Measurements from ENCODE around the gene GRM2.

GRCh38 chr3:51687431-51688205, 19.2 kb upstream of the GRM2 start:
- TF ChIP-seq NR2C2 (CRISPR knock-in tag; IDR thresholded peaks at IDR 0.05): no peak
- TF ChIP-seq CREB1 (CRISPR knock-in tag; IDR thresholded peaks at IDR 0.05): no peak
- no peak for TF ChIP-seq CTCF (IDR thresholded peaks at IDR 0.05)
- no peak for TF ChIP-seq TCF7 (CRISPR knock-in tag; IDR thresholded peaks at IDR 0.05; ENCODE audit: low read depth)
- no peak for TF ChIP-seq IRF2 (CRISPR knock-in tag; IDR thresholded peaks at IDR 0.05; ENCODE audit: borderline replicate concordance, low read depth)
- TF ChIP-seq GABPB1 (CRISPR knock-in tag; IDR thresholded peaks at IDR 0.05): no peak
- no peak for TF ChIP-seq MAX (CRISPR knock-in tag; IDR thresholded peaks at IDR 0.05)
- TF ChIP-seq NFATC4 (CRISPR knock-in tag; IDR thresholded peaks at IDR 0.05): no peak
- TF ChIP-seq JAZF1 (CRISPR knock-in tag; IDR thresholded peaks at IDR 0.05): no peak
- TF ChIP-seq E2F5 (CRISPR knock-in tag; IDR thresholded peaks at IDR 0.05): no peak
- TF ChIP-seq JUN (CRISPR knock-in tag; IDR thresholded peaks at IDR 0.05): no peak
- TF ChIP-seq ZBTB21 (CRISPR knock-in tag; IDR thresholded peaks at IDR 0.05; ENCODE audit: borderline replicate concordance): no peak
- TF ChIP-seq USF2 (CRISPR knock-in tag; IDR thresholded peaks at IDR 0.05): no peak
- TF ChIP-seq E2F1 (CRISPR knock-in tag; IDR thresholded peaks at IDR 0.05): no peak
